H1 (cell line): ENCODE results near the gene METTL8. TPM values are rescaled to one million over a fixed set of nuclear protein-coding genes. Genes with fewer than 3 reads are reported as not detected.

Experiments used
- CTCF ChIA-PET: fragments of 300-600 bp; sonication (Branson Sonifier 250); formaldehyde crosslinking; loops from one replicate; lab custom pipeline; 2021; ENCODE audit not compliant: partially characterized antibody; lab: Charles Lee
- POLR2A ChIA-PET: fragments of 300-600 bp; sonication (Branson Sonifier 250); formaldehyde crosslinking; loops from one replicate; lab custom pipeline; 2021; ENCODE audit warnings: inconsistent platforms; ENCODE audit not compliant: partially characterized antibody; lab: Charles Lee
- DNase-seq, 2 experiments: peaks; one replicate each; pipeline versions ENCODE4 v3.0.0 to v3.0.0-alpha.2; 2010 to 2022; ENCODE audit warnings: low spot score in 2 of 2, low read depth in 1 of 2, mixed read lengths in 1 of 2
- FAIRE-seq: peaks from 2 replicates; lab custom pipeline; 2011; peaks lifted over from hg19 to GRCh38; lab: Jason Lieb, UNC
- H2AFZ ChIP-seq: 2 replicates; pipeline ENCODE4 v1.8.1; 2012; ENCODE audit warnings: low read length, inconsistent platforms
- H2AK5ac ChIP-seq: 2 replicates; pipeline ENCODE4 v1.6.1; 2013; ENCODE audit warnings: low read depth, low read length
- H2BK120ac ChIP-seq: replicated peaks from 2 replicates; pipeline ENCODE3; 2013; ENCODE audit warnings: low read depth, low read length, inconsistent platforms
- H2BK12ac ChIP-seq: 2 replicates; pipeline ENCODE4 v1.6.1; 2013; ENCODE audit warnings: low read depth, low read length
- H2BK15ac ChIP-seq: 2 replicates; pipeline ENCODE4 v1.6.1; 2013; ENCODE audit warnings: low read length
- H2BK20ac ChIP-seq: 2 replicates; pipeline ENCODE4 v1.6.1; 2013; ENCODE audit warnings: low read length
- H2BK5ac ChIP-seq: 2 replicates; pipeline ENCODE4 v1.6.1; 2013; ENCODE audit warnings: low read depth, low read length
- H3K14ac ChIP-seq: 2 replicates; pipeline ENCODE4 v1.6.1; 2013; ENCODE audit warnings: inconsistent platforms; ENCODE audit not compliant: insufficient read length
- H3K18ac ChIP-seq: 2 replicates; pipeline ENCODE4 v1.6.1; 2013; ENCODE audit warnings: low read length; ENCODE audit errors: extremely low read depth
- H3K23ac ChIP-seq: 2 replicates; pipeline ENCODE4 v1.6.1; 2013; ENCODE audit warnings: inconsistent platforms; ENCODE audit not compliant: insufficient read length
- H3K23me2 ChIP-seq: 2 replicates; pipeline ENCODE4 v1.6.1; 2013; ENCODE audit warnings: low read depth, low read length
- H3K27ac ChIP-seq: 2 replicates; pipeline ENCODE4 v1.6.1; 2011; ENCODE audit warnings: low read depth, low read length, inconsistent platforms
- H3K27me3 ChIP-seq, 4 experiments: replicated peaks in 1 of 4; 1 replicate in 1 of 4; 2 replicates in 3 of 4; pipeline versions ENCODE4 v1.6.1 to v1.8.1; 2011 to 2013; ENCODE audit warnings: low read length in 3 of 4, mild to moderate bottlenecking in 3 of 4, inconsistent platforms in 2 of 4, mixed read lengths in 2 of 4, moderate library complexity in 1 of 4; ENCODE audit not compliant: control insufficient read depth in 3 of 4, insufficient read depth in 3 of 4; ENCODE audit errors: extremely low read depth in 1 of 4
- H3K36me3 ChIP-seq, 4 experiments: 2 replicates each; pipeline versions ENCODE4 v1.6.1 to v1.8.1; 2011 to 2013; ENCODE audit warnings: mild to moderate bottlenecking in 4 of 4, low read length in 3 of 4, moderate library complexity in 2 of 4, control low read depth in 1 of 4, inconsistent platforms in 1 of 4; ENCODE audit not compliant: insufficient read depth in 4 of 4, control insufficient read depth in 2 of 4
- H3K4ac ChIP-seq: replicated peaks from 2 replicates; pipeline ENCODE3; 2013; ENCODE audit warnings: low read length, low read depth, mixed read lengths, inconsistent platforms; ENCODE audit not compliant: insufficient read length
- H3K4me1 ChIP-seq, 4 experiments: replicated peaks in 1 of 4; 1 replicate in 1 of 4; 2 replicates in 3 of 4; pipeline versions ENCODE4 v1.6.1 to v1.8.1; 2011 to 2013; ENCODE audit warnings: low read length in 3 of 4, inconsistent platforms in 2 of 4, mixed read lengths in 1 of 4; ENCODE audit not compliant: insufficient read depth in 4 of 4, control insufficient read depth in 3 of 4
- H3K4me2 ChIP-seq, 2 experiments: 2 replicates each; pipeline versions ENCODE4 v1.6.1 to v1.8.1; 2011 to 2013; ENCODE audit warnings: low read depth in 2 of 2, low read length in 2 of 2, control low read depth in 1 of 2, inconsistent platforms in 1 of 2, mild to moderate bottlenecking in 1 of 2; ENCODE audit not compliant: insufficient read depth in 1 of 2
- H3K4me3 ChIP-seq, 4 experiments: fragments of 200-600, 300-600 bp in 1 of 4; sonication (generic), shearing (Covaris generic), sonication (Bioruptor Twin) in 1 of 4; 2 replicates each; pipeline versions ENCODE4 v1.5.1 to v1.8.1; 2011 to 2016; ENCODE audit warnings: low read length in 4 of 4, low read depth in 3 of 4, control low read depth in 2 of 4, inconsistent platforms in 2 of 4, mild to moderate bottlenecking in 2 of 4, mixed read lengths in 1 of 4, moderate library complexity in 1 of 4; ENCODE audit not compliant: insufficient read depth in 2 of 4; ENCODE audit errors: extremely low read depth in 1 of 4
- H3K56ac ChIP-seq: replicated peaks from 2 replicates; pipeline ENCODE3; 2013; ENCODE audit warnings: low read depth, mild to moderate bottlenecking, mixed read lengths, low read length, inconsistent platforms; ENCODE audit not compliant: insufficient read length
- H3K79me1 ChIP-seq: 2 replicates; pipeline ENCODE4 v1.6.1; 2013; ENCODE audit warnings: low read depth, low read length, control low read depth
- H3K79me2 ChIP-seq, 2 experiments: 2 replicates each; pipeline versions ENCODE4 v1.6.1 to v1.8.1; 2012 to 2013; ENCODE audit warnings: low read length in 2 of 2, mild to moderate bottlenecking in 2 of 2, inconsistent platforms in 1 of 2; ENCODE audit not compliant: insufficient read depth in 2 of 2, control insufficient read depth in 1 of 2
- H3K9ac ChIP-seq, 4 experiments: replicated peaks in 1 of 4; 1 replicate in 1 of 4; 2 replicates in 3 of 4; pipeline versions ENCODE4 v1.6.1 to v1.8.1; 2011 to 2013; ENCODE audit warnings: low read depth in 3 of 4, low read length in 3 of 4, control low read depth in 2 of 4, mild to moderate bottlenecking in 2 of 4, moderate library complexity in 2 of 4, inconsistent platforms in 1 of 4; ENCODE audit errors: extremely low read depth in 1 of 4
- H3K9me3 ChIP-seq, 2 experiments: 2 replicates each; pipeline versions ENCODE4 v1.6.1 to v1.8.1; 2012 to 2013; ENCODE audit warnings: mild to moderate bottlenecking in 2 of 2, moderate library complexity in 2 of 2, control low read depth in 1 of 2, inconsistent platforms in 1 of 2, low read depth in 1 of 2, low read length in 1 of 2, mixed read lengths in 1 of 2; ENCODE audit not compliant: insufficient read depth in 2 of 2
- H4K20me1 ChIP-seq, 2 experiments: replicated peaks in 1 of 2; 2 replicates each; pipeline versions ENCODE3 to v1.8.1; 2011 to 2013; ENCODE audit warnings: inconsistent platforms in 2 of 2, low read length in 2 of 2, mild to moderate bottlenecking in 1 of 2; ENCODE audit not compliant: insufficient read depth in 2 of 2, control insufficient read depth in 1 of 2
- H4K5ac ChIP-seq: 2 replicates; pipeline ENCODE4 v1.6.1; 2013; ENCODE audit warnings: low read length, low read depth, mixed read lengths, inconsistent platforms; ENCODE audit not compliant: insufficient read length
- H4K8ac ChIP-seq: 2 replicates; pipeline ENCODE4 v1.8.0; 2013; ENCODE audit warnings: mild to moderate bottlenecking, moderate library complexity, low read length, inconsistent platforms; ENCODE audit not compliant: insufficient read depth; ENCODE audit errors: extremely low read depth
- H4K91ac ChIP-seq: replicated peaks from 2 replicates; pipeline ENCODE3; 2013; ENCODE audit warnings: low read length, mixed read lengths, inconsistent platforms; ENCODE audit not compliant: insufficient read length
- HDAC6 ChIP-seq: IDR thresholded peaks from one replicate; pipeline ENCODE4 v1.7.1; 2012; ENCODE audit warnings: low read depth, mild to moderate bottlenecking, inconsistent platforms, low read length, moderate library complexity
- POLR2AphosphoS5 ChIP-seq: IDR thresholded peaks from 2 replicates; pipeline ENCODE4 v1.6.1; 2011; ENCODE audit warnings: low read depth, low read length
- USF2 ChIP-seq: IDR thresholded peaks from 2 replicates; pipeline ENCODE4 v1.6.1; 2011; ENCODE audit warnings: low read length, improper control_type of control experiment
- WGBS, 2 experiments: shearing (Covaris generic) in 1 of 2; methylation state at CpG; one replicate each; pipeline versions ENCODE4 v1.1.6 to v1.1.7; 2013 to 2015; ENCODE audit warnings: low lambda C conversion rate in 2 of 2, mixed read lengths in 2 of 2, inconsistent platforms in 1 of 2, low coverage in 1 of 2, missing lambda C conversion rate in 1 of 2; ENCODE audit not compliant: insufficient replicate concordance in 2 of 2, insufficient coverage in 1 of 2, insufficient read length in 1 of 2; ENCODE audit errors: extremely low coverage in 1 of 2, missing lambda C conversion rate in 1 of 2; 5-methylcytosine and 5-hydroxymethylcytosine counted together
- polyA plus RNA-seq, 7 experiments: library from polyadenylated mRNA; depleted of rRNA in 3 of 7; stranded (reverse) in 5 of 7; unstranded in 2 of 7; fragments of >200 nt in 5 of 7; fragments of 200-250 nt in 2 of 7; gene quantifications; 1 replicate in 5 of 7; 2 replicates in 1 of 7; 4 replicates in 1 of 7; pipeline versions ENCODE4 v1.2.1 to v1.2.3, GENCODE V29; 2011 to 2013; ENCODE audit warnings: missing spikeins in 2 of 7, mixed read lengths in 2 of 7
- total RNA-seq: library from RNA; stranded (reverse); fragmentation: NEBNext Ultra II Directional; extraction: Animal tissue kit (Norgen Biotek cat#: 25700); gene quantifications from 2 replicates; pipeline ENCODE4 v1.2.1, GENCODE V29; 2021

Gene METTL8
- total and polyA plus RNA-seq, 2 of the 8 experiments (the other 6 are each of a cell fraction or from before 2014, with no cell fraction given) = 17.6 to 79.7 TPM

- Histone ChIP-seq H3K27me3 (no peaks in the 10 kb centered on the region), H3K4me3 (no peak overlapping the region), H4K8ac (no peak overlapping the region), H3K56ac (no peak overlapping the region), H3K27ac (no peak overlapping the region), H3K23ac (no peak overlapping the region), H3K14ac (no peak overlapping the region), H3K79me1 (no peaks in the 10 kb centered on the region), H3K9me3 (peaks cover 10 to 14% of the 10 kb centered on the region in 2 experiments; a peak in 3 of 4 replicates), H4K20me1 (no peaks in the 10 kb centered on the region), H2BK20ac (no peak overlapping the region), H3K36me3 (peaks cover 0 to 22% (median 10%) of the 10 kb centered on the region in 4 experiments; a peak in 4 of 8 replicates), H2BK12ac (no peak overlapping the region), H4K91ac (no peak overlapping the region), H2BK120ac (no peak overlapping the region), H2BK5ac (no peak overlapping the region), H3K4ac (no peak overlapping the region), H2BK15ac (no peak overlapping the region), H3K79me2 (peaks cover 0 to 4% of the 10 kb centered on the region in 2 experiments; a peak in 2 of 4 replicates), H2AFZ (no peak overlapping the region), H3K4me2 (no peak overlapping the region), H4K5ac (no peak overlapping the region), H3K23me2 (no peaks in the 10 kb centered on the region), H3K9ac (no peak overlapping the region), H2AK5ac (no peak overlapping the region), H3K18ac (no peak overlapping the region), H3K4me1 (no peaks in the 10 kb centered on the region; a peak in 2 of 7 replicates)
- DNase-seq (no peak), FAIRE-seq (no peak)
- POLR2A ChIA-PET = interaction anchor here (1.0 kb wide), 1 partner anchor 62 kb away, joined by 3 read pairs; no protein-coding TSS in a partner anchor
- TF ChIP-seq HDAC6 (no peak), USF2 (no peak), POLR2AphosphoS5 (no peak)
- CTCF ChIA-PET = interaction anchor here (1.2 to 1.3 kb wide), 2 partner anchors 16 to 54 kb away, joined by 3 to 5 read pairs; no protein-coding TSS in a partner anchor
- 98% methylated on average over 2 of the region's 2 CpGs; no CpG with 5 or more reads in 1 of the 2 experiments for WGBS, 2 experiments
Measured at GRCh38 chr2:171362396-171362795, 71.4 kb downstream of the METTL8 start.
